ENCODE results near the gene CHTF18. TPM values are rescaled to one million over a fixed set of nuclear protein-coding genes. Genes with fewer than 3 reads are reported as not detected.

The CHTF18 gene
- total and polyA plus RNA-seq, 2 donors (not counting 3 experiments of a cell fraction or from before 2014, with no cell fraction given), result 33.0 to 69.5 TPM

GRCh38 chr16:787978-788398 lies 432 bp upstream of the CHTF18 start, which contains the start of gene RPUSD1:
Gene RPUSD1, minus strand, starts transcription at chr16:788381. Its CDS starts 644 bp downstream, at chr16:787737.
- Histone ChIP-seq H3K79me2 (ENCODE audit: control insufficient read depth, insufficient read depth, low read length) (peaks cover 26% of the 10 kb centered on the region), H3K27me3 (ENCODE audit: control insufficient read depth in 2 of 2, insufficient read depth in 2 of 2, low read length in 2 of 2) (no peaks in the 10 kb centered on the region), H4K20me1 (replicated peaks; ENCODE audit: control insufficient read depth, extremely low read depth, insufficient read depth, low read length) (no peaks in the 10 kb centered on the region), H3K4me3 (replicated peaks in 1 of 3; ENCODE audit: insufficient read depth in 1 of 3, low read depth in 1 of 3, low read length in 3 of 3) (peak within 1 kb of the TSS; percentile 75 to 92 (median 76)), H3K9me1 (replicated peaks; ENCODE audit: control insufficient read depth, extremely low read depth, insufficient read depth, low read length) (no peaks in the 10 kb centered on the region), H3K9ac (replicated peaks; ENCODE audit: extremely low read depth, insufficient read depth, low read length) (peak within 1 kb of the TSS; percentile 80), H3K27ac (ENCODE audit: insufficient read depth, low read depth, low read length) (peak within 1 kb of the TSS; percentile 38), H3K36me3 (ENCODE audit: control insufficient read depth in 2 of 2, extremely low read depth in 1 of 2, insufficient read depth in 2 of 2, low read length in 2 of 2) (peaks cover 2 to 6% of the 10 kb centered on the region in 2 experiments), H3K9me3 (replicated peaks; ENCODE audit: control insufficient read depth, insufficient read depth, low read length) (no peaks in the 10 kb centered on the region), H3K4me2 (ENCODE audit: insufficient read depth, low read length) (peak within 1 kb of the TSS; percentile 67), H2AFZ (ENCODE audit: low read depth, low read length) (peak within 1 kb of the TSS; percentile 90), H3K4me1 (ENCODE audit: control insufficient read depth, extremely low read depth, insufficient read depth, low read length) (peaks cover 13% of the 10 kb centered on the region)
- dilution Hi-C loops (cut with MboI; ENCODE audit: extremely low pct_ligation_motif_present, low sequenced_read_pairs) (no loop called here), intact Hi-C loops (cut with micrococcal nuclease) (loop anchor here (1.0 to 5.0 kb wide), 2 partner anchors 19 to 46 kb away; partner anchors contain the start of gene CIAO3)
- TF ChIP-seq POLR2AphosphoS5 (IDR thresholded peaks at IDR 0.05; ENCODE audit: insufficient read depth, low read depth, low read length) (no peak), POLR2A (IDR thresholded peaks at IDR 0.05; ENCODE audit: low read depth, low read length) (peak; percentile 77)
- DNase-seq (ENCODE audit: low read depth, low spot score) (peak; percentile 49), FAIRE-seq (no peak)
- no TSS peak for BruUV-seq (replicated peaks)
- POLR2A ChIA-PET, result interaction anchor here (1.0 kb wide), 1 partner anchor 12 kb away, joined by 4 read pairs; no protein-coding TSS in a partner anchor
- CTCF ChIA-PET, result interaction anchor here (0.9 to 1.3 kb wide), 10 partner anchors 42 to 269 kb away, joined by 3 to 19 read pairs (median 4); partner anchors contain the start of genes CIAO3 and METRN

GRCh38 chr16:789191-789850 lies 901 bp downstream of the CHTF18 start:
- FAIRE-seq, result no peak
- POLR2A ChIA-PET, result interaction anchor here (0.5 kb wide), 1 partner anchor 302 kb away, joined by 6 read pairs; no protein-coding TSS in a partner anchor

More at GRCh38 chr16:789191-789850, 901 bp downstream of the CHTF18 start:
- Histone ChIP-seq H3K27me3 (ENCODE audit: control insufficient read depth in 2 of 2, insufficient read depth in 2 of 2, low read length in 2 of 2) (no peaks in the 10 kb centered on the region), H2AFZ (ENCODE audit: low read depth, low read length) (no peak overlapping the region), H3K9me3 (replicated peaks; ENCODE audit: control insufficient read depth, insufficient read depth, low read length) (no peaks in the 10 kb centered on the region), H3K9me1 (replicated peaks; ENCODE audit: control insufficient read depth, extremely low read depth, insufficient read depth, low read length) (no peaks in the 10 kb centered on the region), H3K4me2 (ENCODE audit: insufficient read depth, low read length) (peak overlapping the region; percentile 67), H3K79me2 (ENCODE audit: control insufficient read depth, insufficient read depth, low read length) (peaks cover 26% of the 10 kb centered on the region), H3K27ac (ENCODE audit: insufficient read depth, low read depth, low read length) (no peak overlapping the region), H3K36me3 (ENCODE audit: control insufficient read depth in 2 of 2, extremely low read depth in 1 of 2, insufficient read depth in 2 of 2, low read length in 2 of 2) (peaks cover 2 to 6% of the 10 kb centered on the region in 2 experiments), H3K4me3 (replicated peaks in 1 of 3; ENCODE audit: insufficient read depth in 1 of 3, low read depth in 1 of 3, low read length in 3 of 3) (peak overlapping the region; percentile 65 to 82 (median 76)), H3K9ac (replicated peaks; ENCODE audit: extremely low read depth, insufficient read depth, low read length) (peak overlapping the region; percentile 80), H4K20me1 (replicated peaks; ENCODE audit: control insufficient read depth, extremely low read depth, insufficient read depth, low read length) (no peaks in the 10 kb centered on the region), H3K4me1 (ENCODE audit: control insufficient read depth, extremely low read depth, insufficient read depth, low read length) (peaks cover 13% of the 10 kb centered on the region)
- no TSS peak for BruUV-seq (replicated peaks)
- no peak for DNase-seq (ENCODE audit: low read depth, low spot score)
- dilution Hi-C loops (cut with MboI; ENCODE audit: extremely low pct_ligation_motif_present, low sequenced_read_pairs), result no loop called here
- CTCF ChIA-PET, result interaction anchor here (1.0 kb wide), 1 partner anchor 49 kb away, joined by 7 read pairs; the partner anchor contains the start of gene CIAO3
- TF ChIP-seq MYC (IDR thresholded peaks at IDR 0.05; ENCODE audit: low read depth, low read length) (no peak), GATA2 (IDR thresholded peaks at IDR 0.05; ENCODE audit: insufficient read depth, insufficient read length, low read depth, low read length) (no peak), EZH2 (IDR thresholded peaks at IDR 0.05; ENCODE audit: borderline replicate concordance, low read depth, low read length, severe bottlenecking) (no peak), MAX (IDR thresholded peaks at IDR 0.05; ENCODE audit: insufficient read depth, insufficient read length) (no peak), JUN (IDR thresholded peaks at IDR 0.05; ENCODE audit: borderline replicate concordance, insufficient read depth, insufficient read length, low read depth) (no peak), POLR2A (IDR thresholded peaks at IDR 0.05; ENCODE audit: low read depth, low read length) (no peak), FOS (IDR thresholded peaks at IDR 0.05; ENCODE audit: borderline replicate concordance, insufficient read depth, low read length) (no peak), CTCF (IDR thresholded peaks at IDR 0.05; ENCODE audit: extremely low read depth in 1 of 2, insufficient read depth in 1 of 2, low read depth in 1 of 2, low read length in 2 of 2) (no peak), POLR2AphosphoS5 (IDR thresholded peaks at IDR 0.05; ENCODE audit: insufficient read depth, low read depth, low read length) (no peak)
- intact Hi-C loops (cut with micrococcal nuclease), result loop anchor here (5.0 kb wide), 1 partner anchor 47 kb away; the partner anchor contains the start of gene CIAO3

All from endothelial cell of umbilical vein (primary cell).